NCI-H69 (cell line): ENCODE results near the gene ANKRD18B.
A peak's percentile ranks its signal among the peaks of the same experiment; 100 is the strongest.
"Not testable (repeated sequence)": the region's sequence is repeated elsewhere in the genome, so short reads cannot be mapped to it uniquely, and the experiment has no call there.

Source experiments
- DNase-seq: peaks from one replicate; lab custom pipeline; 2025; lab: John Stamatoyannopoulos, UW

ANKRD18B gene

GRCh38 chr9:33523397-33524305 lies at the start of gene ANKRD18B:
Gene ANKRD18B, plus strand, starts transcription at chr9:33524251. Its CDS starts 239 bp downstream, at chr9:33524490.
- peak; percentile 93 for DNase-seq

GRCh38 chr9:33475357-33475756 lies 48.7 kb upstream of the ANKRD18B start:
- no peak for DNase-seq

- no peak for DNase-seq
These were observed 47.5 kb upstream of the ANKRD18B start for GRCh38 chr9:33476503-33476902.

- no peak for DNase-seq
These were observed 43.9 kb upstream of the ANKRD18B start for GRCh38 chr9:33480106-33480505.

GRCh38 chr9:33480976-33481375 lies 43.1 kb upstream of the ANKRD18B start:
- DNase-seq = no peak

GRCh38 chr9:33485312-33485711 lies 38.7 kb upstream of the ANKRD18B start:
- DNase-seq = not testable (repeated sequence)

- DNase-seq = no peak
These were observed 35.0 kb upstream of the ANKRD18B start for GRCh38 chr9:33489066-33489465.

- DNase-seq = not testable (repeated sequence)
These were observed 30.2 kb upstream of the ANKRD18B start for GRCh38 chr9:33493819-33494218.

- peak; percentile 34 for DNase-seq
These were observed 25.7 kb upstream of the ANKRD18B start for GRCh38 chr9:33498387-33498786.

GRCh38 chr9:33506626-33507370 lies 17.3 kb upstream of the ANKRD18B start:
- DNase-seq = no peak

- peak; percentile 88 for DNase-seq
These were observed 13.5 kb upstream of the ANKRD18B start for GRCh38 chr9:33510262-33511183.

GRCh38 chr9:33511184-33511517 lies 12.9 kb upstream of the ANKRD18B start:
- not testable (repeated sequence) for DNase-seq

GRCh38 chr9:33512535-33512934 lies 11.5 kb upstream of the ANKRD18B start:
- peak; percentile 24 for DNase-seq

- peak; percentile 86 for DNase-seq
These were observed 8.6 kb upstream of the ANKRD18B start for GRCh38 chr9:33515342-33515995.

GRCh38 chr9:33516397-33516796 lies 7.7 kb upstream of the ANKRD18B start:
- DNase-seq = peak; percentile 50

- DNase-seq = peak; percentile 80
These were observed 6.7 kb upstream of the ANKRD18B start for GRCh38 chr9:33517373-33517772.

GRCh38 chr9:33517934-33518577 lies 6.0 kb upstream of the ANKRD18B start:
- DNase-seq = peak; percentile 62

GRCh38 chr9:33521861-33522260 lies 2.2 kb upstream of the ANKRD18B start:
- DNase-seq = peak; percentile 43

- DNase-seq = peak; percentile 80
These were observed 376 bp downstream of the ANKRD18B start for GRCh38 chr9:33524306-33524947.

- peak; percentile 42 for DNase-seq
These were observed 4.0 kb downstream of the ANKRD18B start for GRCh38 chr9:33528069-33528468.
